A549 (cell line): ENCODE measurements around the gene PCGF2. TPM values are rescaled to one million over a fixed set of nuclear protein-coding genes. Genes with fewer than 3 reads are reported as not detected.

Experiments used
- ATAC-seq, 2 experiments: fragments of 200-7000 bp in 1 of 2; fragments of >200 bp in 1 of 2; cut with Nextera tagmentation in 1 of 2; cut with Tn5 transposase in 1 of 2; 3 replicates each; pipeline versions ENCODE4 v1.8.0 to v1.9.1; 2018 to 2020; ENCODE audit warnings: mild to moderate bottlenecking in 1 of 2, moderate library complexity in 1 of 2
- CTCF ChIA-PET: fragments of 300-600 bp; sonication (Branson Sonifier 250); formaldehyde crosslinking; extraction: SDS; loops from one replicate; lab custom pipeline; 2021; ENCODE audit warnings: antibody characterized with exemption, inconsistent platforms; lab: Yijun Ruan, JAX
- POLR2A ChIA-PET: fragments of 350-600 bp; formaldehyde crosslinking; extraction: SDS; loops from one replicate; lab custom pipeline; 2021; ENCODE audit warnings: antibody characterized with exemption, inconsistent platforms; lab: Yijun Ruan, JAX
- DNase-seq, 2 experiments: peaks; one replicate each; pipeline versions ENCODE4 v3.0.0 to v3.0.0-alpha.2; 2011 to 2016; ENCODE audit warnings: low read depth in 1 of 2, low spot score in 1 of 2
- FAIRE-seq: peaks from 2 replicates; lab custom pipeline; 2011; peaks lifted over from hg19 to GRCh38; lab: Jason Lieb, UNC
- H3K27ac ChIP-seq, 2 experiments: fragments of >200 bp; sonication (Bioruptor Twin); formaldehyde crosslinking; 3 replicates each; pipeline ENCODE4 v1.5.1; 2016 to 2017
- H3K4me1 ChIP-seq: fragments of >200 bp; sonication (Bioruptor Twin); formaldehyde crosslinking; 3 replicates; pipeline ENCODE4 v1.6.1; 2016
- H3K4me2 ChIP-seq: fragments of >200 bp; sonication (Bioruptor Twin); formaldehyde crosslinking; 3 replicates; pipeline ENCODE4 v1.6.1; 2016
- H3K4me3 ChIP-seq: fragments of >200 bp; sonication (Bioruptor Twin); formaldehyde crosslinking; 3 replicates; pipeline ENCODE4 v1.5.1; 2016
- H3K9me3 ChIP-seq: fragments of >200 bp; sonication (Bioruptor Twin); formaldehyde crosslinking; 3 replicates; pipeline ENCODE4 v1.6.1; 2016
- CBX2 ChIP-seq: fragments of 200-600 bp; sonication (generic); IDR thresholded peaks from 2 replicates; pipeline ENCODE4 v1.6.1; 2016; ENCODE audit warnings: low read depth, mild to moderate bottlenecking, borderline replicate concordance
- CEBPB ChIP-seq, 2 experiments: fragments of >200 bp in 1 of 2; sonication (Bioruptor Twin) in 1 of 2; formaldehyde crosslinking in 1 of 2; IDR thresholded peaks; 2 replicates each; pipeline ENCODE4 v1.6.1; 2012 to 2016
- CHD2 ChIP-seq: fragments of 150-350 bp; IDR thresholded peaks from 2 replicates; pipeline ENCODE4 v1.6.1; 2014; ENCODE audit warnings: low read length; ENCODE audit not compliant: partially characterized antibody
- EHMT2 ChIP-seq: fragments of 200-600 bp; sonication (generic); IDR thresholded peaks from 2 replicates; pipeline ENCODE4 v1.6.1; 2016; ENCODE audit warnings: antibody characterized with exemption, low read depth, mild to moderate bottlenecking, moderate library complexity
- ESRRA ChIP-seq: fragments of 150-350 bp; IDR thresholded peaks from 2 replicates; pipeline ENCODE4 v1.6.1; 2014; ENCODE audit warnings: mild to moderate bottlenecking, low read length, borderline replicate concordance
- FOXS1 ChIP-seq: fragments of 250-450 bp; sonication (Bioruptor Pico); IDR thresholded peaks from 2 replicates; pipeline ENCODE4 v1.5.0; 2020; ENCODE audit warnings: mild to moderate bottlenecking, moderate library complexity
- GATA3 ChIP-seq: IDR thresholded peaks from 2 replicates; pipeline ENCODE4 v1.6.1; 2012; ENCODE audit warnings: borderline replicate concordance
- MYC ChIP-seq: IDR thresholded peaks from 2 replicates; pipeline ENCODE4 v1.6.1; 2012; ENCODE audit warnings: mild to moderate bottlenecking, inconsistent platforms, low read length, improper control_type of control experiment, borderline replicate concordance
- POLR2A ChIP-seq: IDR thresholded peaks from 2 replicates; pipeline ENCODE4 v1.6.1; 2012; ENCODE audit warnings: mild to moderate bottlenecking, low read length
- POLR2AphosphoS2 ChIP-seq: conservative IDR thresholded peaks from 2 replicates; pipeline ENCODE4 v1.6.1; 2012; ENCODE audit warnings: low read length, improper control_type of control experiment, inconsistent platforms
- RAD21 ChIP-seq, 2 experiments: fragments of >200 bp in 1 of 2; sonication (Bioruptor Twin) in 1 of 2; formaldehyde crosslinking in 1 of 2; IDR thresholded peaks in 1 of 2; conservative IDR thresholded peaks in 1 of 2; 2 replicates in 1 of 2; 3 replicates in 1 of 2; pipeline ENCODE4 v1.6.1; 2012 to 2018; ENCODE audit warnings: inconsistent platforms in 1 of 2
- RARB ChIP-seq: fragments of 250-450 bp; sonication (Bioruptor Pico); IDR thresholded peaks from 2 replicates; pipeline ENCODE4 v1.8.0; 2021; ENCODE audit warnings: mild to moderate bottlenecking, moderate library complexity
- RFX5 ChIP-seq: fragments of 450-650 bp; IDR thresholded peaks from 2 replicates; pipeline ENCODE4 v1.7.1; 2014; ENCODE audit warnings: antibody characterized with exemption, mild to moderate bottlenecking, moderate library complexity
- RNF2 ChIP-seq: fragments of 200-600 bp; sonication (generic); IDR thresholded peaks from 2 replicates; pipeline ENCODE4 v1.6.1; 2016; ENCODE audit warnings: low read depth, mild to moderate bottlenecking, antibody characterized with exemption, moderate library complexity, borderline replicate concordance
- SREBF2 ChIP-seq: fragments of 450-650 bp; IDR thresholded peaks from 2 replicates; pipeline ENCODE4 v1.6.1; 2014; ENCODE audit warnings: mild to moderate bottlenecking, moderate library complexity
- TP53 ChIP-seq: fragments of 250-450 bp; sonication (Bioruptor Pico); IDR thresholded peaks from 2 replicates; pipeline ENCODE4 v1.5.0; 2021; ENCODE audit warnings: mild to moderate bottlenecking, moderate library complexity
- ZC3H11A ChIP-seq: fragments of 450-650 bp; IDR thresholded peaks from 2 replicates; pipeline ENCODE4 v1.6.1; 2014; ENCODE audit warnings: antibody characterized with exemption, mild to moderate bottlenecking
- WGBS: methylation state at CpG from one replicate; pipeline ENCODE4 v1.1.6; 2017; ENCODE audit errors: missing lambda C conversion rate; 5-methylcytosine and 5-hydroxymethylcytosine counted together
- polyA plus RNA-seq, 4 experiments: library from polyadenylated mRNA; depleted of rRNA in 3 of 4; stranded (reverse); fragments of >200 nt; fragmentation: RNase III in 1 of 4; extraction: RNeasy Plus Mini Kit Qiagen cat#74134 plus additional on column Dnase treatment in 1 of 4; gene quantifications; 2 replicates in 3 of 4; 3 replicates in 1 of 4; pipeline ENCODE4 v1.2.3, GENCODE V29; 2011 to 2017
- TF ChIP-seq, protein P1 (sequence below): fragments of >200 bp; sonication (Bioruptor Twin); formaldehyde crosslinking; IDR thresholded peaks from 3 replicates; pipeline ENCODE4 v1.5.1; 2016
- TF ChIP-seq, protein P2 (sequence below): IDR thresholded peaks from 2 replicates; pipeline ENCODE4 v1.6.1; 2012
- TF ChIP-seq, protein P3 (sequence below): IDR thresholded peaks from 2 replicates; pipeline ENCODE4 v1.6.1; 2012; ENCODE audit warnings: low read depth, borderline replicate concordance
- TF ChIP-seq, protein P4 (sequence below): fragments of 150-350 bp; IDR thresholded peaks from 2 replicates; pipeline ENCODE4 v1.6.1; 2014; ENCODE audit warnings: low read depth, mild to moderate bottlenecking, low read length

PCGF2 gene
- polyA plus RNA-seq, 2 of the 4 experiments (the other 2 are of a cell fraction), result 19.9 to 43.6 TPM

DNA sequence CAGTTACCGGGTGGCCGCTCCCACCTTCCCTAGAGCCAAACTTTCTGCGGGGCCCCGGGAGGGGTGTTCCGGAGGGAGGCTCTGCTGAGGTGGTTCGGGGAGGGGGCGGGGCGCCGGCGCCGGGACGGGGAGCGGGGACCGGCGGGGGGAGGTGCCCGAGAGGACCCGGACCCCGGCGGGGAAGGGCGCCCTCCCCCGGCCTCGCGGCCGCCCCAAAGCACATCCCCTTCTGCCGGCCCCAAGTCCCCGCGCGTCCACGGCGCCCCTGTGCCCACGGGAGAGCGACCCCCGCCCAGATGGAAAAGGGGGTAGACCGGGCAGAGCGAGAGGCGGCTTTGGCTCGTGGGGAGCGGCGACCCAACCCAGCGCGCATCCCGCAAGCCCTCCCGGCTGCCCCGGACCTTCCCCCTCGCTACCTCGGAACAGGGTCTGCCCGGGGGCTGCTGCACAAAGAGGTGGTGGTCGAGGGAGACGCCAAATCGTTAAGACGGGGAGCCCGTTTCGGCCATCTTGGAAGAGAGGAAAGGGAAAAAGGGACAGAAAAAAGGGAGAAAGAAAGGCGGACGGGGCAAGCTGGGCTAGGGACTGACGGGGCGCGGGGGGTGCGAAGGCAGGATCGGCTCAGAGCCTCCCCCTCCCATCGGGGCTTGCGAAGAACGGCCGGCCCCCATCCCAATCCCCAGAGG lies 530 bp downstream of the PCGF2 start:
- CTCF ChIA-PET, result interaction anchor here (0.6 to 5.8 kb wide), 4 partner anchors 12 to 299 kb away, joined by 3 to 107 read pairs (median 8); partner anchors contain the start of gene CISD3
- TF ChIP-seq CEBPB (IDR thresholded peaks at IDR 0.05) (no peak), CBX2 (no peak), POLR2A (peak; percentile 2; the same call in 1 of the 2 replicates)
- TF ChIP-seq, protein P1, sequence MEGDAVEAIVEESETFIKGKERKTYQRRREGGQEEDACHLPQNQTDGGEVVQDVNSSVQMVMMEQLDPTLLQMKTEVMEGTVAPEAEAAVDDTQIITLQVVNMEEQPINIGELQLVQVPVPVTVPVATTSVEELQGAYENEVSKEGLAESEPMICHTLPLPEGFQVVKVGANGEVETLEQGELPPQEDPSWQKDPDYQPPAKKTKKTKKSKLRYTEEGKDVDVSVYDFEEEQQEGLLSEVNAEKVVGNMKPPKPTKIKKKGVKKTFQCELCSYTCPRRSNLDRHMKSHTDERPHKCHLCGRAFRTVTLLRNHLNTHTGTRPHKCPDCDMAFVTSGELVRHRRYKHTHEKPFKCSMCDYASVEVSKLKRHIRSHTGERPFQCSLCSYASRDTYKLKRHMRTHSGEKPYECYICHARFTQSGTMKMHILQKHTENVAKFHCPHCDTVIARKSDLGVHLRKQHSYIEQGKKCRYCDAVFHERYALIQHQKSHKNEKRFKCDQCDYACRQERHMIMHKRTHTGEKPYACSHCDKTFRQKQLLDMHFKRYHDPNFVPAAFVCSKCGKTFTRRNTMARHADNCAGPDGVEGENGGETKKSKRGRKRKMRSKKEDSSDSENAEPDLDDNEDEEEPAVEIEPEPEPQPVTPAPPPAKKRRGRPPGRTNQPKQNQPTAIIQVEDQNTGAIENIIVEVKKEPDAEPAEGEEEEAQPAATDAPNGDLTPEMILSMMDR, result peak; percentile 47
- peaks cover 43% of the 10 kb centered on the region for H3K4me1 ChIP-seq
- FAIRE-seq, result no peak
- POLR2A ChIA-PET, result no interaction called here
- DNase-seq, result peak in 1 of 2 experiments; percentile 42
- peak overlapping the region; percentile 82 for H3K4me2 ChIP-seq
- WGBS, result 2% methylated on average over 33 of the region's 64 CpGs
- H3K27ac ChIP-seq, result peak overlapping the region; percentile 90 to 98
- no peaks in the 10 kb centered on the region for H3K9me3 ChIP-seq
- H3K4me3 ChIP-seq, result peak overlapping the region; percentile 96
- ATAC-seq, result no peak; a peak in 1 of 6 replicates

DNA sequence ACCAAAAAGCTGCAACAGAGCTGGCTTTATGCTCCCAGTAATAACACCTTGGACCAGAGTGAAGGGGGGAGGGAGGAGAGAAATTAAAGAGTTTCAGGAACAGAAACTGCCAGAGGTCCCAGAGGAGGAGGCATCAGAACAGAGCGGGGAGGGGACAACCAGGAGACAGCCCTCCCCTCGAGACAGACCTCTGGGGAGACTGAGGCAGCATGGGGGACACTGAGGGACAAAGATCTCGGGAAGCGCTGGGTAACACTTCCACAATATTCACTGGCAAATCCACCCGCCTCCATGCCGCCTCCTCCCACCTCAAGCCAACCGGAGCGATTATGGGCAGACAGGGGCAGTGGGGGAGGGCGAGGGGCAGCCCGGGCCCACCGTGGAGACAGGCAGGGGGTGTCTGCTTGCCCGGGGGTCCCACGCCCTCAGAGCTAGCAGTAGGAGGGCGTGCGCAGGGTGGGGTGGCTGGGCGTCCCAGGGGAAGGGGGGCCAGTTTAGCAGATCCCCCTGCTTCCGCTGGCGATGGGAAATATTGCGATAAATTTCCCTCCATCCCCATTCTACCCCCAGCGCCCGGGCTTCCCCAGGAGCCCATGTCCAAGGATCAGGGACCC lies 1.2 kb downstream of the PCGF2 start:
- Histone ChIP-seq H3K4me1 (peaks cover 49% of the 10 kb centered on the region), H3K4me3 (peak overlapping the region; percentile 96), H3K4me2 (peak overlapping the region; percentile 82), H3K9me3 (no peaks in the 10 kb centered on the region)
- POLR2A ChIA-PET, result no interaction called here
- no peak for FAIRE-seq
- 6% methylated on average over 21 of the region's 21 CpGs for WGBS
- TF ChIP-seq EHMT2 (no peak), CHD2 (no peak), ZC3H11A (no peak), MYC (no peak), RARB (CRISPR knock-in tag) (no peak), CBX2 (no peak), POLR2AphosphoS2 (no peak), CEBPB (IDR thresholded peaks at IDR 0.05) (no peak), SREBF2 (no peak), RFX5 (no peak), TP53 (no peak), RNF2 (no peak), RAD21 (conservative IDR thresholded peaks at IDR 0.05 in 1 of 2, IDR thresholded peaks at IDR 0.05 in 1 of 2) (no peak), GATA3 (no peak), FOXS1 (CRISPR knock-in tag) (no peak), ESRRA (no peak)
- TF ChIP-seq, protein P2, sequence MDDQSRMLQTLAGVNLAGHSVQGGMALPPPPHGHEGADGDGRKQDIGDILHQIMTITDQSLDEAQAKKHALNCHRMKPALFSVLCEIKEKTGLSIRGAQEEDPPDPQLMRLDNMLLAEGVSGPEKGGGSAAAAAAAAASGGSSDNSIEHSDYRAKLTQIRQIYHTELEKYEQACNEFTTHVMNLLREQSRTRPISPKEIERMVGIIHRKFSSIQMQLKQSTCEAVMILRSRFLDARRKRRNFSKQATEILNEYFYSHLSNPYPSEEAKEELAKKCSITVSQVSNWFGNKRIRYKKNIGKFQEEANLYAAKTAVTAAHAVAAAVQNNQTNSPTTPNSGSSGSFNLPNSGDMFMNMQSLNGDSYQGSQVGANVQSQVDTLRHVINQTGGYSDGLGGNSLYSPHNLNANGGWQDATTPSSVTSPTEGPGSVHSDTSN, result no peak
- TF ChIP-seq, protein P3, sequence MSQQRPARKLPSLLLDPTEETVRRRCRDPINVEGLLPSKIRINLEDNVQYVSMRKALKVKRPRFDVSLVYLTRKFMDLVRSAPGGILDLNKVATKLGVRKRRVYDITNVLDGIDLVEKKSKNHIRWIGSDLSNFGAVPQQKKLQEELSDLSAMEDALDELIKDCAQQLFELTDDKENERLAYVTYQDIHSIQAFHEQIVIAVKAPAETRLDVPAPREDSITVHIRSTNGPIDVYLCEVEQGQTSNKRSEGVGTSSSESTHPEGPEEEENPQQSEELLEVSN, result no peak
- TF ChIP-seq, protein P4, sequence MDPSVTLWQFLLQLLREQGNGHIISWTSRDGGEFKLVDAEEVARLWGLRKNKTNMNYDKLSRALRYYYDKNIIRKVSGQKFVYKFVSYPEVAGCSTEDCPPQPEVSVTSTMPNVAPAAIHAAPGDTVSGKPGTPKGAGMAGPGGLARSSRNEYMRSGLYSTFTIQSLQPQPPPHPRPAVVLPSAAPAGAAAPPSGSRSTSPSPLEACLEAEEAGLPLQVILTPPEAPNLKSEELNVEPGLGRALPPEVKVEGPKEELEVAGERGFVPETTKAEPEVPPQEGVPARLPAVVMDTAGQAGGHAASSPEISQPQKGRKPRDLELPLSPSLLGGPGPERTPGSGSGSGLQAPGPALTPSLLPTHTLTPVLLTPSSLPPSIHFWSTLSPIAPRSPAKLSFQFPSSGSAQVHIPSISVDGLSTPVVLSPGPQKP, result no peak
- TF ChIP-seq, all 56 proteins: peak for 0
- peak overlapping the region; percentile 90 to 98 for H3K27ac ChIP-seq
- DNase-seq (no peak), ATAC-seq (no peak)
- CTCF ChIA-PET, result interaction anchor here (0.6 to 5.8 kb wide), 5 partner anchors 12 to 299 kb away, joined by 3 to 107 read pairs (median 5); partner anchors contain the start of gene CISD3
